Measurements from ENCODE around the gene OTUD3.

The OTUD3 gene

DNA sequence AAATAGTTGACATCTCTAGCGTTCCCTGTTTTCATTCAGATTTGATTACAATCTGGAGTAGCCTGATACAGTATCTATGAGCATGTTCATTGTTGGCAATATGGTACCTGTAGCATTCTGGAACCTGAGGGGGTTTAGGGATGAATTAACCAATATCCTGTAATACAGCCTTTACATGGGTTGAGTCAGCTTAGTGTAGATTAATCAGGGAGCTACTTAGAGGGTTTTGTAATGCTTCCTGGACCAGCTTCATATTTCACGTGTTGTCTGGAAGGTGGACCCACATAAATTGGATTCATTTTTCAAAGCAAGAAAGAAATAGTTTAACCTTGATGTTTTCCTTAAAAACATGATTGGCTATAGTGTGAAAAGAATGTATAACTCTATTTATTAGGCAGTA lies 3.6 kb downstream of the OTUD3 start:
- H3K27ac ChIP-seq: no peak overlapping the region
- TF ChIP-seq, protein P1, sequence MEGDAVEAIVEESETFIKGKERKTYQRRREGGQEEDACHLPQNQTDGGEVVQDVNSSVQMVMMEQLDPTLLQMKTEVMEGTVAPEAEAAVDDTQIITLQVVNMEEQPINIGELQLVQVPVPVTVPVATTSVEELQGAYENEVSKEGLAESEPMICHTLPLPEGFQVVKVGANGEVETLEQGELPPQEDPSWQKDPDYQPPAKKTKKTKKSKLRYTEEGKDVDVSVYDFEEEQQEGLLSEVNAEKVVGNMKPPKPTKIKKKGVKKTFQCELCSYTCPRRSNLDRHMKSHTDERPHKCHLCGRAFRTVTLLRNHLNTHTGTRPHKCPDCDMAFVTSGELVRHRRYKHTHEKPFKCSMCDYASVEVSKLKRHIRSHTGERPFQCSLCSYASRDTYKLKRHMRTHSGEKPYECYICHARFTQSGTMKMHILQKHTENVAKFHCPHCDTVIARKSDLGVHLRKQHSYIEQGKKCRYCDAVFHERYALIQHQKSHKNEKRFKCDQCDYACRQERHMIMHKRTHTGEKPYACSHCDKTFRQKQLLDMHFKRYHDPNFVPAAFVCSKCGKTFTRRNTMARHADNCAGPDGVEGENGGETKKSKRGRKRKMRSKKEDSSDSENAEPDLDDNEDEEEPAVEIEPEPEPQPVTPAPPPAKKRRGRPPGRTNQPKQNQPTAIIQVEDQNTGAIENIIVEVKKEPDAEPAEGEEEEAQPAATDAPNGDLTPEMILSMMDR (conservative IDR thresholded peaks at IDR 0.05): no peak

DNA sequence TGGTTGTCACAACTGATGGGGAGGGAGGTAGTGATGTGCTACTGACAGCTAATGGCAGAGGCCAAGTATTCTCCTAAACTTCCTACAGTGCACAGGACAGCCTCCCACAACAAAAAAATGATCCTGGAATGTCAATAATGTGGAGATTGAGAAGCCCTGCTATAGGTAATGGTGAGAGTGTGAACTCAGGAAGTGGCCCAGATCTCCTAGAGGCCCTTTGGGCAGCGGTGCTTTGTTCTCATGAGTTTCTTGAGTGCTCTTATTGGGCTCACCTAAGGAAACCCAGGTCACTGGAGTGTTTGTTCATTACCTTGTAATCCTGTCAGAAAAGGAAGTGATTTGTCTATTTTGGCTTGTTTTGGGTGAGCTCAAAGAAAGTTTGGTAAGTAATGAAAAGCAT lies 5.9 kb downstream of the OTUD3 start:
- TF ChIP-seq, protein P1 (conservative IDR thresholded peaks at IDR 0.05): no peak
- H3K27ac ChIP-seq: no peak overlapping the region; the same call in 1 of the 2 replicates

DNA sequence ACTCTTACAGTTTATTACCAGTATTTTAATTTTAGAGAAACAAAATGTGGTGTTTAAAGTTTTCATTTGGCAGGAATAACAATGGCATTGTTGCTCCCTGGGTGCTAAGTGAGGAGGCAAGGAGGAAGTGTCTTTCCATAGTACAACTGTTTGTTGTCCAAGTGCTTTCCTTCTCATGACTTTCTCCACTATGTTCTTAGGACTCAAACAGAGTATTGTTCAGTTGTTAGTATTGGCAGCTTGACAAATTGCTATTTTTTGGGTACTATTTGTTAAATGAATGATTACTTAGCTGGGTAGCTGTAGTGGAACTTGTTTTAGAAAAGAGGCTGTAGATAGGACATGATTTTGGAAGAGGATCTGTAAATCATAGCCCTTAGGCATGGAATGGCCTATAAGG lies 7.5 kb downstream of the OTUD3 start:
- TF ChIP-seq, protein P1 (conservative IDR thresholded peaks at IDR 0.05): no peak
- H3K27ac ChIP-seq: no peak overlapping the region

DNA sequence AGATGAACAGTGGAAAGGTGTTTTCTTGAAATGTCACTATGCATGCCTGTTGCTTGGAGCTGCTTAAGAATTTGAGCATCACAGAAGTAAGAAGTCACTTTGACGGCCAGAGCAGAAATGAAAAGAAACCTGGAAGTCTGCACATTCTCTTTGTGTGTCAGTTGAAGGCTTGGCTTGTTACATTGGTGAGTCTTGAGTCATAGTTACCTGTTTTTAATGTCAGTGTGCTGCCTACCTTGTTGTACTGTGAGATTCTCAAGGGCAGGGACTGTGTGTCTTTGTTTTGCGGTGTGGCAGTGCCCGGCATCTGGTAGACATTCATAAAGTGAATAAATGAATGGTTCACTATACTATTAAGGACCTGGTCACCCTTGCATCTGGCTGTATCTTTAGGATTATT lies 9.9 kb downstream of the OTUD3 start:
- no peak overlapping the region for H3K27ac ChIP-seq
- TF ChIP-seq, protein P1 (conservative IDR thresholded peaks at IDR 0.05): no peak

DNA sequence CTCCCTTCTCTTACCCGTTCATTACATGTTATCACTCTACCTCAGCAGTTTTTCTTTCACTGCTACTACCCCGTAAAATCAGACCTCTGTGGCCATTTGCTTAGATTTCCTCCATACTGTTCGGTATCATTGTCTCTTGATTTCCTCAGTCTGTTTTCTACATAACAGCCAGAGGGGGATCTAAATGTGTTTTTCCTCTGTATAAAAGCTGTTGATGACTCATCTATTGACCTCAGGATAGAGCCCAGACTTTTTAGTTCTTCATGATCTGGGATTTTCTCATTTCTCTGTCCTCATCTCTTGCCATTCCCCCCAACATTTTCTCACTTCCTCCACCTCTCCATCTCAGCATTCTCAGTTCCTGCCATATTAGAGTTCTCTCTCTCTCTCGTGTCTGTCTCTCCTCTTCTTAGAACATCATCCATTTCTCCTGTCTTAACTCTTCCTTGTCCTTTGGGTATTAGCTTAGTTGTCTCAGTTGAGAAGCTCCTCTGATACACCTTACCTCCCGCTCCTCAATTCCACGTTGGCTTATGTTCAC lies 10.5 kb downstream of the OTUD3 start:
- TF ChIP-seq, protein P1 (conservative IDR thresholded peaks at IDR 0.05): no peak
- no peak overlapping the region for H3K27ac ChIP-seq

DNA sequence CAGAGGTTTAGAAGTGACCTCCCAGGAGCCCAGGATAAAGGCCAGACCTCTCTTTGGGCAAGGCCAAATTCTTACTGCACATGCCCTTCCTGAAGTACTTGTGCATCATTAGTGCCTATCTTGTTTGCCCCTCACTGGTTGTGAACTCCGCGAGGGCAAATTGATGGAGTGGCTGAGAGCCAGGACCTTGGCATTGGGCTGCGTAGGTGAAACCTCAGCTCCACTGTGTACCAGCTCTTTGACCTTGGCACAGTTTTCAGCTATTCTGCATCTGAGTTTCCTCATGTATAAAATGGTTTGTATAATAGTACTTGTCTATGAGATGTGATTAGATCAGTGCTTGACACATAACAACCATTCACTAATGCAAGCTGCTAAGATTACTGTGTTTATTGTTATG lies 11.5 kb downstream of the OTUD3 start:
- H3K27ac ChIP-seq: no peak overlapping the region
- TF ChIP-seq, protein P1 (conservative IDR thresholded peaks at IDR 0.05): no peak

DNA sequence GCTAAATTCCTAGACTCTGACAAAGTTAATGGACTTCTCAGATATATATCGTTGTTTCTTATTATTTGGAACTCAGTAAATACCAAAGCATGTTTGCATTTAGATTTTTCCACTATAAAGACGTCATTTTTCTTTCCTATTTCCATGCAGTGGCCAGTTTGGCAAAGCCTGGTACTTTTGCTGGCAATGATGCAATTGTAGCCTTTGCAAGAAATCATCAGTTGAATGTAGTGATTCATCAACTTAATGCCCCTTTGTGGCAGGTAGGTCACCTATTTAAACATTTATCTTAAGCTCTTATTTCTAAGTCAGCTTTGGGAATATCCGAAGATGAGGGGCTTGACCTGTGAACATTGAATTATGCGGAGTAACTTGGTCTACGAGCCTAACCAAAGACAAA lies 12.0 kb downstream of the OTUD3 start:
- TF ChIP-seq, protein P1 (conservative IDR thresholded peaks at IDR 0.05): no peak
- no peak overlapping the region for H3K27ac ChIP-seq
